Cardiac atrium fibroblast (primary cell): ENCODE measurements around the gene D2HGDH. TPM values are rescaled to one million over a fixed set of nuclear protein-coding genes. Genes with fewer than 3 reads are reported as not detected.

Source experiments
- total RNA-seq: library from RNA; depleted of rRNA; stranded (reverse); fragments of >200 nt; gene quantifications from 2 replicates; pipeline ENCODE4 v1.2.3, GENCODE V29; 2015

The D2HGDH gene
- total RNA-seq, result 13.0 and 14.6 TPM in 2 replicates

GRCh38 chr2:241734467-241735208 is at the start of gene D2HGDH:
Gene D2HGDH, plus strand, starts transcription at chr2:241734630. Its CDS starts 595 bp downstream, at chr2:241735225.

GRCh38 chr2:241686650-241687425 is 47.6 kb upstream of the D2HGDH start, which contains the start of gene DTYMK:
Gene DTYMK, minus strand, starts transcription at chr2:241686815. Its CDS starts 32 bp downstream, at chr2:241686783.

DNA sequence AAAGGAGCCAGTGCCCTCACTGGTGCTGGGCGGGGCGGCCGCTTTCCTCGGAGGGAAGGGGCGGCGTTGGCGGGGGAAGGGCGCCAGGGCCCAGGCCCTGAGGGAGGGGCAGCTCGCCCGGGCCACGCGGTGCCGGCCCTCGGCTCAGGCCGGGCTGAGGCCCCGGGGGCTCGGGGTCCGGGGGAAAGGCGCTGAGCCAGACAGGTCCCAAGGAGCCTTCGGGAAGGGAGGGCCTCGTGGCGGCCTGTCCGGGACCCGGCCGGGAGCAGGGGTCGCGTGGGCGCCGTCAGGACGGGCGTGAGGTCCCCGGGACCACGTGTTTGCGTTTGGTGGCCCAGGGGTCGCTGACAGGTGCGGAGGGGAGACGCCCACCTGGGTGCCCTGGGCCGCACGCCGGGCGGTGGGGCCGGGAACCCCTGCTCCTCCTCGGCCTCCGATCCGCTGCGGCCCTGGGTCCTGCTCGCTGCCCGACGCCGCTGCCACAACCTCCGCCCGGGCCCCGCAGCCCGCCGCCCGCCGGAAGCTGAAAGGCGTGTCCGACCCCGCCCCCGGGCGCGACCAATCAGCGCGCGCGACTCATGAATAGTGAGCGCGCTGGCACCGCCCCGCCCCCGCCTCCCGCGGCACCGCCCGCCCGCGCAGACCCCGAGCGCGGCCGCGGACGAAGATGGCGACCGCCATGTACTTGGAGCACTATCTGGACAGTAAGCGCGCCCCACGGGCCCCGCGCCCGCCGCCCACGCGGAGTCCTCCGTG is 32.9 kb upstream of the D2HGDH start, which contains the start of gene ING5:
TSS of gene ING5 (plus strand) at position 641 of the 756 bp plus-strand sequence. CDS start at position 668, 27 bp downstream.

DNA sequence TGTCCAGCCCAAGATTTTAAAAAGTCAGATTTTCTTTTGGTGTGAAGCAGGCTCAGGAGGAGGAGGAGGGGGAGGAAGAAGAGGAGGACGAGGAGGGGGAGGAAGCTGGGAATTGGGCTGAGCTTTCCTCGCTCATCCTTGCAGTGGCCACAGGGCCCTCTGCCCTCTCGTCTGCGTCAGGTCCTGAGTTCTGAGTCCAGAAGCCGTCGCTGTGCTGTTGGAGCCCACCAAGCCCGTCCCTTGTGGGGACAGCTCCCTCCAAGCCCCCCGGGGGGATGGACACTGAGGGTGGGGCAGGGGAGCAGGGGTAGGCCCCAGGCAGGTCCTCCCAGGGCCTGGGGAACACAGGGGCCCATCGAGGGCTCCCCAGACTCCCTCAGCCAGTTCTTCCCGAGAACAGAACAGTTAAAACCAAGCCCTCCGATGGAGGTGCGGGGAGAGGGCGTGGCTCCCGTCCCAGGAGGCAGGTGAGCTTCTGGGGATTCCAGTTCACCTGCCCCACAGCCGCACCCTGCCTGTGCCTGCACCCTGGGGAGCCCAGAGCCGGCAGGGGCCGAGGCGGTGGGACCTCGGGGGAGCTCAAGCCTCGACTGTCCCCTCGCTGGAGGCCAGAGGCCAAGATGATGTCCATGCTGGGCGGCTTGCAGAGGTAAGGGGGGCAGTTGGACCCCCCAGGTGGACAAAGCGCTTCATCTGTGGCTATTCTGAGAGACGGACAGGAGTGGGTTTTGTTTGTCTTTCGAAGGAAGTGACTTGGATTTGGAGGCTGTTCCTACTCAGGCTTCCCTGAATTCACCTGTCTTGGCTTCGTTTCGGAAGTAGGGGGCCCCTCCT is 42.1 kb downstream of the D2HGDH start, which contains the start of gene GAL3ST2:
TSS of gene GAL3ST2 (plus strand) at position 487 of the 834 bp plus-strand sequence. CDS start at position 621, 134 bp downstream.

GRCh38 chr2:241808721-241809382 is 74.4 kb downstream of the D2HGDH start, which contains the start of gene NEU4:
Gene NEU4, plus strand, starts transcription at chr2:241809193. Its CDS starts 5,292 bp downstream, at chr2:241814485.

Other genes starting within 250 kb of the D2HGDH start
- gene STK25, start 226.0 kb upstream of the D2HGDH start, total RNA-seq, result 198 and 268 TPM in 2 replicates
- 64.0 and 78.2 TPM in 2 replicates for gene BOK, start 175.9 kb upstream of the D2HGDH start, total RNA-seq
- 36.3 and 46.2 TPM in 2 replicates for gene THAP4, start 97.5 kb upstream of the D2HGDH start, total RNA-seq
- 54.6 and 61.7 TPM in 2 replicates for gene ATG4B, start 96.9 kb upstream of the D2HGDH start, total RNA-seq
- 28.8 and 31.6 TPM in 2 replicates for gene DTYMK, start 47.8 kb upstream of the D2HGDH start, total RNA-seq
- gene ING5, start 32.6 kb upstream of the D2HGDH start, total RNA-seq, result 10.8 and 18.3 TPM in 2 replicates
- not detected in 2 replicates for gene GAL3ST2, start 42.2 kb downstream of the D2HGDH start, total RNA-seq
- gene NEU4, start 74.6 kb downstream of the D2HGDH start, total RNA-seq, result not detected in 2 replicates
- not detected in 2 replicates for gene PDCD1, start 124.3 kb downstream of the D2HGDH start, total RNA-seq
- gene RTP5, start 135.1 kb downstream of the D2HGDH start, total RNA-seq, result not detected in 2 replicates